Mesenteric fat pad (tissue), 1 donor: ENCODE measurements around the gene MOAP1. TPM values are rescaled to one million over a fixed set of nuclear protein-coding genes. Genes with fewer than 3 reads are reported as not detected.
"Not testable (repeated sequence)": the region's sequence is repeated elsewhere in the genome, so short reads cannot be mapped to it uniquely, and the experiment has no call there.

Experiments
- DNase-seq: peaks from one replicate; pipeline ENCODE4 v3.0.0-alpha.2; 2020; ENCODE audit warnings: low spot score
- long read RNA-seq: library from polyadenylated mRNA; unstranded; transcript quantifications from one replicate; pipeline ENCODE4 v2.0.0, GENCODE V29; 2020
- total RNA-seq: library from RNA; stranded (reverse); fragmentation: NEBNext Ultra II Directional; extraction: Animal tissue kit (Norgen Biotek cat#: 25700); gene quantifications from one replicate; pipeline ENCODE4 v1.2.1, GENCODE V29; 2021
- donor health status: DM: yes; HTN: yes; CAD: no.

MOAP1 gene, protein sequence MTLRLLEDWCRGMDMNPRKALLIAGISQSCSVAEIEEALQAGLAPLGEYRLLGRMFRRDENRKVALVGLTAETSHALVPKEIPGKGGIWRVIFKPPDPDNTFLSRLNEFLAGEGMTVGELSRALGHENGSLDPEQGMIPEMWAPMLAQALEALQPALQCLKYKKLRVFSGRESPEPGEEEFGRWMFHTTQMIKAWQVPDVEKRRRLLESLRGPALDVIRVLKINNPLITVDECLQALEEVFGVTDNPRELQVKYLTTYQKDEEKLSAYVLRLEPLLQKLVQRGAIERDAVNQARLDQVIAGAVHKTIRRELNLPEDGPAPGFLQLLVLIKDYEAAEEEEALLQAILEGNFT
- total RNA-seq = 18.7 TPM
- long read RNA-seq, transcript MOAP1-201 (3 exons, 2,441 nt) = major isoform, 67 of 85 reads
- long read RNA-seq, transcript MOAP1-202 (2 exons, 2,529 nt) = minor isoform, 12 of 85 reads
- long read RNA-seq, partial matches to known transcripts = 6 of 85 reads
- long read RNA-seq, other reads (novel, unspliced or antisense) = 0 of 85 reads

DNA sequence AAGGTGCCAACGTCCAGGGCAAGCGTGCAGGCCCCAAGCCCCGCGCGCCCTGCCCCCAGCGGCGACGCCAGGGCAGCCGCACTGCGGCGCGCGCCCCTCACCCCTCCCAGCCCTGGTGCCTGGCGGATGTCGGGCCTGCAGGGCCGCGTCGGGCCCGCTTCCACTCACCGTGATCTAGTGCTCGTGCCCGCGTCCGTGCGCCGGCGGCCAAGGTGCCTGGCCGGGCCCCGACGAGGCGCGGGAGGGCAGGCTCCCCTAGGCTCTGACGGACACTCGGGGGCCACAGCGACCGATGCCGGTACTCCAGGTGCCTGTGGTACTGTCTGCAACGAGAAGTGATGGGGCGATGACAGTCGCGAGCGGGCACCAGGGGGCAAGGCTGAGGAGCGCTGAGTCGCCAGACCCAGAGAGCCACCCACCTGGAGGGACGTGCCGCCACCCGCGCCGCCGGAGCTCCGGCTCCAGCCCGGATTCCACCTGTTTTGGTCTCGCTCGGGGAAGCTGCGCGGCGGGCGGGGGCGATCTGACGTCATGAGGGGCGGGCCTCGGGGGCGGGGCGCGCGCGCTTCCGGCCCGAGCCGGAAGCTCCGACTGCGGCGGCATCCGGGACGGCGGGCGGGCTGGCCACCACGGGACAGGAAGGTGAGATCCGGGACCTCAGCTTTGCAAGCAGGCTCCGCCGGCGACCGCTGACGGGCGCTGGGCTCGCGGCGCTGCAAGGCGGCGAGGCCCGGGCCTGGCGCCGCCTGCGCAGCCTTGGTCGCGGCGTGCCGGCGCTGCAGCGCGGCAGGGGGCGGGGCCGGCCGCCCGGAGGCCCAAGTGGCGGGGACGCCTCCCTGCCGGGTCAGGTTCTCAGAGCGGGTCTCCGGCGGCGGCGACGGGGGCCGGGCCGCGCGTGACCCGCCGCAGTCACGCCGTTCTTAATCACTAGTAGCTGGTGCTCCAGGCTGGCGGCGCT, at the start of gene MOAP1, which contains the start of gene LYSET:
Gene MOAP1 (minus strand): TSS at position 507 of the 958 bp plus-strand sequence. CDS start 655 bp downstream, outside the sequence.
Gene LYSET (plus strand): TSS at position 927 of the 958 bp plus-strand sequence. CDS start 89 bp downstream, outside the sequence.
- peak; percentile 97 for DNase-seq

- DNase-seq = not testable (repeated sequence)
Observed at GRCh38 chr14:93233078-93233477, 48.4 kb upstream of the MOAP1 start.

GRCh38 chr14:93232159-93232558, 47.5 kb upstream of the MOAP1 start:
- DNase-seq = no peak

DNA sequence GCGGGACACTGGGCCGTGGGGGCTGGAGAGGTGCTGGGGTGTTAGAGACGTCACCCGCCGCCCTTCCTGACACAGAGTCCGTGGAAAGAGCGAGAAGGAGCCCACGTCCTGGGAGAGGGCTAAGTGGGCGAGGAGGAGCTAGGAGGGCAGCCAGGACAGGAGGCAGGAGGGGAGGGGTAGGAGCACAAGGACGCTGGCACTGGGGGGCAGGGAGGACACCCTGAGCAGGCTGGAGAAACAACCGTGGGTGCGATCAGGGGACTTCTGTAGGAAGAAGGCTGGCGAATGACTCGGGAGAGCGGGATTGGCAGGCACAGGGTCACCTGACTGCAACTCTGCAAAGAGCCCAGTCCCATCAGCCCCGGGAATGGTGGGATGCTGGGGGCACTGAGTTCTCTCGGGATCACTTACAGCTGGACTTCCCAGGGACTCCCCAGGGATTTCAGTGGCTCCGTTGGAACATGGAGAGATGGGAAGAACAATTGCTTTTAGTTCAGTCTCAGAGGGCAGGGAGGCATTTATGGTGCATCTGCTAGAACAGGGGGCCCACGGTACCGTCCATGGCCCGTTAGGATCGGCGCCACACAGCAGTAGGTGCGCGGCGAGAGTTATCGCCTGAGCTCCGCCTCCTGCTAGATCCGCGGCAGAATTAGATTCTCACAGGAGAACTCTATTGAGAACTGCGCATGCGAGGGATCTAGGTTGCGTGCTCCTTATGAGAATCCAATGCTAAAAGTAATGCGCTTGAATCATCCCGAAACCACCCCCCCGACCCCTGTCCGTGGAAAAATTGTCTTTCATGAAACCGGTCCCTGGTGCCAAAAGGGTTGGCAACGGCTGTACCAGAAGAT, 46.7 kb upstream of the MOAP1 start:
- DNase-seq = no peak

DNA sequence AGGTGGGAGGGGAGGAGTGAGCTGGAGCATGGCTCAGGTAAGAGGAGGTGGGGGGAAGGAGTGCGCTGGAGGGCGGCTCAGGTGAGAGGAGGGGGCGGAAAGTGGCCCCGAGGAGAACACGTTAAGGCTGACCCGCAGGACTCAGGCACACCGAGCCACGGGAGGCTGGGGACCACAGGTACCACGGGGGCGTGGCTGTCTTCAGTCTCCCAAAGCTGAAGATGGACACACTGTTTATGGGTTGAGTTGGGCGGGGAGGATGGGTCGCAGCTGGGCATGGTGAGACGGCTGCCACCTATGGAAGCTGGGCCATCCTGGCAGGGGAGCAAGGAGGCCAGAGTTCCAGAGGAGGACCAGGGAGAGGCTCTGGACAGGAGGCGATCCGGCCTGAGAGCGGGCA, 45.8 kb upstream of the MOAP1 start:
- DNase-seq = no peak

DNA sequence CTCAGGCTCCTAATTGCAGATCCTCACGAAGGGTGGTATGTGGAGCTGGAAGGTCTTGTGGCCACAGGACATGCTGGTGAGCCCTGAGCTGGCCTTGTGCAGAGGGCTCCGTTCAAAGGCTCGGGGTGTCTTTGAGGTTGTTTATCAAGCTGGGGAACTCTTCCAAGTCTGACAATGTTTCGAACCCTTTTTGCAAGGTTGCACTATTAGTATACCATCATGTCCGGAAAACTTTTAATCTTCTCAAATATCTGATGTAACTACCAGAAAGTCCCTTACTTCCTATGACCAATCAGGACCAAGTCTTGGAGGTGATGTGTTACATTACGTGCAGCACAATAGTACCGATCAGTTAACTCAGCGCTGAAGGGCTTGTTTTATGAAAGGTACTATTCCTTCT, 43.9 kb upstream of the MOAP1 start:
- DNase-seq = no peak

DNA sequence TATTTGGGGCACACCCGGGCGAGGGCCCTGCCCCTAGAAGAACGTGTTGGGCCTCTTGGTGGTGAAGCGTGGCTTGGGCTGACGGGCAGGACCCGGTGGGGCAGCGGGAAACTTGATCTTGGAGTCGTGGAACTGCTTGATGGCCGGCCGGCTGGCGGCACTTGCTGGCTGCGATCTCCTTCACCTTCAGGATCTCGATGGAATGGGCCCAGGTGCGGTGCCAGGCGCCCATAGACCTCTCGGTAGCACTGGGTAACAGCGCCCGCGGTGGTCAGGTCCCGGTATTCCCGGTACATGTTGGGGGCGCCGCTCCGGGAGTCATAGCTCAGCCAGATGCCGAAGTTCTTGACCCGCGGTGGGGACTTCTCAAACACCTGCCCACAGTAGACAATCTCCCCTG, 38.9 kb upstream of the MOAP1 start:
- no peak for DNase-seq

GRCh38 chr14:93220509-93220908, 35.8 kb upstream of the MOAP1 start:
- no peak for DNase-seq

DNA sequence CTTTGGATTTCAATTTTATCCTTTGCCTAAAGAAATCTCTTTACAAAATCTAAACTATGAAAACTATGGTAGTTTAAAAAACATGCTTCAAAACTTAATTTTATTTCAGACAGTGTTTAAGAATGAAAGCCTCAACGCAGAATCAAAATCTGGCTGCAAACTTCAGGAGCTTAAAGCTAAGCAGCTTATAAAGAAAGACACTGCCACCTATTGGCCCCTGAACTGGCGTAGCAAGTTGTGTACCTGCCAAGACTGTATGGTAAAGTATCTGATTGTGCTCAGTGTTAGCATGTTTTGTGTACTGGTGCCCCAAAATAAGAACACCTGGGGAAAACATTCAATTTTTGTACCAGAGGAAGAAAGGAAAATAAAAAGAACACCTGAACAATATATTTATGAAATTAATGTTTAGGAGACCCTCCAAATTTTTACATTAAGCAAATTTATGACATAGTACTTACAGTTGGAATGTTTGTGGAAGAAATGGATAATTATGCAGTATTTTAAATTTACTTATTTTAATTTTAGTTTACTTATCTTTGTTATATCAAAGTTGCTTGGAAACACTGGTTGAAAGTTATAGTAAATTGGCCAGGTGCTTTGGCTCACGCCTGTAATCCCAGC, 34.5 kb upstream of the MOAP1 start:
- DNase-seq = no peak

GRCh38 chr14:93214598-93214997, 29.9 kb upstream of the MOAP1 start:
- DNase-seq = no peak

DNA sequence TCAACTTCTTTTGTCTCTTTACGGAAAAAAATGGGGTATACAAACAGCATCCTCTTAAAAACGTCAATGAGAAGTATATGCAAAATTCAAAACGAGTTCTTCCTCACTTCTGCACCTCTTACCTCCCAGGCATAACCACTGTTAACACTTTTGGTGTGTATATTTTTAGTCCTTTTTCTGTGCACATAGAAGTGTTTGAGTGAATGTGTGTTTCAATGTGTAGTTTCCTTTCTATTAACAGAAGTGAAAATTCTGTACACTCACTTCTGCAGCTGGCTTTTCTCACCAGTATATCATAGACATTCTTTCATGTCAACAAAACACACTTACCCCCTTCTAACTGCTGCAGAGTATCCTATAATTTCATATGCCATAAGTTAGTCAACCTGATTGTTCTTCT, 27.7 kb upstream of the MOAP1 start:
- no peak for DNase-seq

DNA sequence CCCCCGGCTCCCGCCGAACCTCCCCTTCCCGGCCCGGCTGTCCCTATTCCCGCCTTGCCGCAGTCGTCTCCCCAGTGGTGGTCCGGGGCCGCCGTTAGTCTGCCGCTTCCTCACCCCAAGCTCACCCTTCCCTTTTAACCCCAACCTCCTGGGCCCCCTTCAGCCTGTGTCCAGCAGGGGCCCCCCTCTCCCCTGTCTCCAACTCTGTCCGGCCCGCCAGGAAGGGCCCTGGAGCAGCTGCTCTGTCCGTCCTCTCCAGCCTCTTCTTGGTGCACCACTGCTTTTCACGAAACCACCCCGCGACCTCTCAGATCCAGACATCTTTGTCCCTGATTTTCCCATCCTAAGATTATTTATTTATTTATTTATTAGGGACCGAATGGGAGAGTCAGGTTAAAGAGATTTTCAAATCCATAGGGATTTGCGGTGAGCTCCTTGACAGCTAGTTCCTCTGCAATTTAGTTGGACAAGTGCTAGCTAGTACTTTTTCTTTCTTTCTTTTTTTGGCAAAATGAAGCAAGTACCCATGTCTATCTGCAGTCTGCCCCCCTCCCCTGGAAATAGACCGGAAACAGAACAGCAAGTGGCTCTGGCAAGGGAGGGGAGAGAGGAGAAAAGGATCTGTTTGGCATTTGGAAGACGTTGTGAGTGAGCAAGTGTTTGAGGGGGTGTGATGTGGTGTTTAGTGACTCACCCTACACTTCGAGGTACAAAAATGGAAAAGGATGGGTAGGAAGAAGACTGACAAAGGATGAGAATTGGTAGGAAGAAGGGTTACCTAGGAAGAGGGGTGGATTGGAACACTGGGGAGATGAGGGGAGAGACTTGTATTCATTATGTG, 23.0 kb upstream of the MOAP1 start:
- no peak for DNase-seq

GRCh38 chr14:93206793-93207467, 22.2 kb upstream of the MOAP1 start, which contains the start of the genes GON7 and UBR7:
Gene GON7, minus strand, starts transcription at chr14:93207065. Its CDS starts 28 bp downstream, at chr14:93207037.
Gene UBR7, plus strand, starts transcription at chr14:93207256. Its CDS starts 36 bp downstream, at chr14:93207292.
- peak; percentile 97 for DNase-seq

DNA sequence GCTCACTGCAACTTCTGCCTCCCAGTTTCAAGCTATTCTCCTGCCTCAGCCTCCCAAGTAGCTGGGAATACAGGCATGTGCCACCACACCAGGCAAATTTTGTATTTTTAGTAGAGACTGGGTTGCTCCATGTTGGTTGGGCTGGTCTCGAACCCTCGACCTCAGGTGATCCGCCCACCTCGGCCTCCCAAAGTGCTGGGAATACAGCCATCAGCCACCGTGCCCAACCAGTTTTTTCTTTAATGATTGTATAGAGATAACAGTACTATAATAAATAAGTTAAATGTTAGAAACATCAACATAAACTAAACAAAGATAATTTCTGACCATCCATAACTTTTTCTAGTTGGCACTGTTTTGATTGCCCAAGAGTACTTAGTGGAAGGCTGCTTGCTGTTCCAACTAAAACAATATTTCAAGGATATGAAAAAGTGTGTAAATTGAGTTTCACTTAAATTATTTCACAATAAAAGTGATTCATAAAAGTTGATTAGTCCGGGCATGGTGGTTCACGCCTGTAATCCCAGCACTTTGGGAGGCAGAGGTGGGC, 16.5 kb upstream of the MOAP1 start:
- no peak for DNase-seq

DNA sequence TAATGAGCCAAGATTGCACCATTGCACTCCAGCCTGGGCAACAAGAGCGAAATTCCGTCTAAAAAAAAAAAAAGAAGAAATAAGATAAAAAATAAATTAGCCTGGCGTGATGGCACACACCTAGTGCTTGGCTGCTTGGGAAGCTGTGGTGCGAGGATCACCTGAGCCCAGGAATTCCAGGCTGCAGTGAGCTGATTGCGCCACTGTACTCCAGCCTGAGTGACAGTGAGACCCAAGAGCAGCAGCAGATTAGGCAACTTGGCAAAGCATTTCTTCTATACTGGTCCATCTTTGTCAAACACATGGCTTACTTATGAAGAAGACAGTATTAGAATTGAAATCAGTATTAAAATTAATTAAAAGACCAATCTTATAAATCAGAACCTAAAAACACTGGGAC, 15.9 kb upstream of the MOAP1 start:
- DNase-seq = no peak

GRCh38 chr14:93199031-93199430, 14.3 kb upstream of the MOAP1 start:
- no peak for DNase-seq

GRCh38 chr14:93195316-93195999, 10.8 kb upstream of the MOAP1 start:
- DNase-seq = no peak

DNA sequence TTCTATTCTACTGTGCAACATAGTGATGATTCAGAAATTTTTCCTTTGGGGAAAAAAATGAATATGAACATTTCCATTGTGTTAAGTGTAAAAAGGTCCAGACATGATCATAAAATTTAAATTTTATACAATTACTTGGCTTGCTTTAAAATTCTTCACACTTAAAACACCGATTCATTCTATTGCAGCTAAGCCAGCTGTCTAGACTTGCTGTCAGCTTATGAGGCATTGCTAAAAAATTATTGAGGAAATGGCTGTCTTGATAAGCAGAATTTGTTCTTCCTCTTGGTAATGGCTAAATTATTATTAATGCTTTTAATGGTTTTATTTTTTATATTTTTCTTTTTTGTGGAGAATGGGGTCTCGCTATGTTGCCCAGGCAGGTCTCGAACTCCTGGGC, 2.3 kb upstream of the MOAP1 start:
- no peak for DNase-seq
